ENCODE results near the gene USP17L30. TPM values are rescaled to one million over a fixed set of nuclear protein-coding genes. Genes with fewer than 3 reads are reported as not detected.

USP17L30 gene
- total RNA-seq, 2 experiments from 2014 or later = not detected

DNA sequence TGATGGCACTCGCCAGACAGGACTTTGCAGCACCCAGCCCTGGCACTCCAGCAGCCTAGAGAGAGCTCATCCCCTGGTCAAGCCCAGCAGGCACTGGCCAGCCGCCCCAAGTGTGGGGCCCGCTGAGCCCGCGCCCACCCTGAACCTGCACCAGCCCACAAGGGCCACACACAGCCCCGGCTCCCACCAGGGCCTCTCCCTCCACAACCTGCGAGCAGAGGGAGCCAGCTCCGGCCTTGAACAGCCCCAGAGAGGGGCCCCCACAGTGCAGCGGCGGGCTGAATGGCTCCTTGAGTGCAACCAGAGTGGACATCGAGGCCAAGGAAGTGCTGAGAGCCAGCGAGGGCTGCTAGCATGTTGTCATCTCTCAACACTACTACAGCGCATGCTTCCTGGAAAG lies 46.9 kb downstream of the USP17L30 start:
- H3K4me3 Mint-ChIP-seq = no peak overlapping the region
- no peak for DNase-seq
- no peak overlapping the region for H3K27ac Mint-ChIP-seq

More for the DNA sequence above, 46.9 kb downstream of the USP17L30 start:
- Mint-ChIP-seq H3K36me3 (no peaks in the 10 kb centered on the region), H3K4me1 (no peaks in the 10 kb centered on the region), H3K9me3 (peaks cover 9% of the 10 kb centered on the region), H3K27me3 (no peaks in the 10 kb centered on the region)

Other genes with a start within 250 kb of the USP17L30 start
- gene FAM90A26, start 192.7 kb upstream of the USP17L30 start, total RNA-seq = not detected
- gene USP17L10, start 152.5 kb upstream of the USP17L30 start, total RNA-seq = not detected
- gene USP17L11, start 147.7 kb upstream of the USP17L30 start, total RNA-seq = not detected
- gene USP17L12, start 143.0 kb upstream of the USP17L30 start, total RNA-seq = not detected
- not detected for gene USP17L13, start 138.2 kb upstream of the USP17L30 start, total RNA-seq
- gene USP17L15, start 128.7 kb upstream of the USP17L30 start, total RNA-seq = not detected
- not detected for gene USP17L17, start 119.2 kb upstream of the USP17L30 start, total RNA-seq
- not detected for gene USP17L18, start 114.5 kb upstream of the USP17L30 start, total RNA-seq
- gene USP17L19, start 109.8 kb upstream of the USP17L30 start, total RNA-seq = not detected
- not detected for gene USP17L20, start 105.0 kb upstream of the USP17L30 start, total RNA-seq
- gene USP17L21, start 100.3 kb upstream of the USP17L30 start, total RNA-seq = not detected
- not detected for gene USP17L22, start 95.5 kb upstream of the USP17L30 start, total RNA-seq
- gene USP17L24, start 38.0 kb upstream of the USP17L30 start, total RNA-seq = not detected
- not detected for gene USP17L25, start 33.2 kb upstream of the USP17L30 start, total RNA-seq
- gene USP17L26, start 28.5 kb upstream of the USP17L30 start, total RNA-seq = not detected
- gene USP17L5, start 23.7 kb upstream of the USP17L30 start, total RNA-seq = not detected
- gene USP17L27, start 19.0 kb upstream of the USP17L30 start, total RNA-seq = not detected
- not detected for gene USP17L28, start 14.2 kb upstream of the USP17L30 start, total RNA-seq
- not detected for gene USP17L29, start 9.5 kb upstream of the USP17L30 start, total RNA-seq
- gene DEFB131A, start 81.3 kb downstream of the USP17L30 start, total RNA-seq = not detected